Uterus (tissue), 2 donors: Measurements from ENCODE around the gene JAG1.

Experiments
- CTCF ChIP-seq, 4 experiments: fragments of 200-600 bp in 2 of 4; fragments of 450-650 bp in 2 of 4; sonication (generic) in 2 of 4; IDR thresholded peaks; one replicate each; pipeline ENCODE4 v1.5.1; 2016 to 2019; ENCODE audit warnings: antibody characterized with exemption in 4 of 4, mild to moderate bottlenecking in 2 of 4, moderate library complexity in 1 of 4
- POLR2A ChIP-seq, 2 donors: fragments of 450-650 bp; IDR thresholded peaks; one replicate each; pipeline ENCODE4 v1.6.1; 2016; ENCODE audit warnings: antibody characterized with exemption in 2 of 2, mild to moderate bottlenecking in 1 of 2, moderate library complexity in 1 of 2

GRCh38 chr20:10653599-10654249, 20.1 kb downstream of the JAG1 start:
- TF ChIP-seq CTCF (IDR thresholded peaks at IDR 0.05) (no peak), POLR2A (IDR thresholded peaks at IDR 0.05) (no peak)
